Limb (tissue), 2 donors: ENCODE measurements around the gene SLCO1A2.
"Not testable (repeated sequence)": the region's sequence is repeated elsewhere in the genome, so short reads cannot be mapped to it uniquely, and the experiment has no call there.

ENCODE experiments used
- DNase-seq, 2 donors: peaks; one replicate each; pipeline ENCODE4 v3.0.0-alpha.2; 2016; ENCODE audit errors: extremely low spot score in 2 of 2

Gene SLCO1A2

GRCh38 chr12:21334771-21335325 lies at the start of gene SLCO1A2:
TSS of gene SLCO1A2 (minus strand) at chr12:21334917. CDS start at chr12:21334647, 270 bp downstream.
- DNase-seq, result no peak

- DNase-seq, result no peak
Measured at GRCh38 chr12:21384261-21384660, 49.5 kb upstream of the SLCO1A2 start.

GRCh38 chr12:21381320-21381719 lies 46.6 kb upstream of the SLCO1A2 start:
- not testable (repeated sequence) for DNase-seq

GRCh38 chr12:21379218-21379617 lies 44.5 kb upstream of the SLCO1A2 start:
- no peak for DNase-seq

- DNase-seq, result no peak
Measured at GRCh38 chr12:21372602-21373001, 37.9 kb upstream of the SLCO1A2 start, which contains the start of gene IAPP. TSS of gene IAPP (plus strand) at chr12:21372902. CDS start at chr12:21373352, 450 bp downstream.

- DNase-seq, result no peak
Measured at GRCh38 chr12:21370845-21371449, 36.2 kb upstream of the SLCO1A2 start.

- no peak for DNase-seq
Measured at GRCh38 chr12:21369141-21369980, 34.6 kb upstream of the SLCO1A2 start.

- DNase-seq, result not testable (repeated sequence)
Measured at GRCh38 chr12:21360632-21361031, 25.9 kb upstream of the SLCO1A2 start.

GRCh38 chr12:21354641-21355040 lies 19.9 kb upstream of the SLCO1A2 start:
- DNase-seq, result no peak

- no peak for DNase-seq
Measured at GRCh38 chr12:21353948-21354347, 19.2 kb upstream of the SLCO1A2 start.

GRCh38 chr12:21353487-21353886 lies 18.8 kb upstream of the SLCO1A2 start:
- DNase-seq, result no peak

GRCh38 chr12:21350975-21351374 lies 16.3 kb upstream of the SLCO1A2 start:
- DNase-seq, result no peak

GRCh38 chr12:21346542-21347205 lies 12.0 kb upstream of the SLCO1A2 start:
- no peak for DNase-seq

GRCh38 chr12:21343636-21344035 lies 8.9 kb upstream of the SLCO1A2 start:
- no peak for DNase-seq

GRCh38 chr12:21341769-21342168 lies 7.1 kb upstream of the SLCO1A2 start:
- no peak for DNase-seq

GRCh38 chr12:21340403-21340802 lies 5.7 kb upstream of the SLCO1A2 start:
- no peak for DNase-seq

- DNase-seq, result no peak
Measured at GRCh38 chr12:21339921-21340320, 5.2 kb upstream of the SLCO1A2 start.

- DNase-seq, result no peak
Measured at GRCh38 chr12:21337959-21338744, 3.4 kb upstream of the SLCO1A2 start.

- DNase-seq, result no peak
Measured at GRCh38 chr12:21337453-21337852, 2.7 kb upstream of the SLCO1A2 start.

GRCh38 chr12:21336656-21337055 lies 1.9 kb upstream of the SLCO1A2 start:
- DNase-seq, result no peak

- no peak for DNase-seq
Measured at GRCh38 chr12:21330682-21331253, 3.9 kb downstream of the SLCO1A2 start.
